Breast epithelium (tissue), 4 donors: ENCODE results near the gene INTS6L. TPM values are rescaled to one million over a fixed set of nuclear protein-coding genes. Genes with fewer than 3 reads are reported as not detected.

ENCODE experiments used
- DNase-seq, 2 donors: peaks; one replicate each; pipeline ENCODE4 v3.0.0-alpha.2; 2019; ENCODE audit warnings: low spot score in 2 of 2
- H3K27ac ChIP-seq, 2 donors: fragments of 200-600 bp; sonication (generic) in 1 of 2; one replicate each; pipeline ENCODE4 v1.5.1; 2016 to 2019; ENCODE audit warnings: mild to moderate bottlenecking in 1 of 2
- H3K27me3 ChIP-seq, 2 donors: fragments of 200-600 bp; sonication (generic) in 1 of 2; one replicate each; pipeline versions ENCODE4 v1.5.1 to v1.6.0; 2017 to 2019; ENCODE audit warnings: control low read depth in 1 of 2, mild to moderate bottlenecking in 1 of 2
- H3K36me3 ChIP-seq: fragments of 200-600 bp; one replicate; pipeline ENCODE4 v1.5.1; 2019
- H3K4me1 ChIP-seq, 2 donors: fragments of 200-600 bp; sonication (generic); one replicate each; pipeline ENCODE4 v1.5.1; 2016 to 2019; ENCODE audit warnings: control low read depth in 1 of 2
- H3K4me3 ChIP-seq, 3 donors: fragments of 200-600 bp; sonication (generic); 1 replicate in 2 of 3; 2 replicates in 1 of 3; pipeline ENCODE4 v1.5.1; 2016 to 2019; ENCODE audit warnings: mild to moderate bottlenecking in 3 of 3, moderate library complexity in 2 of 3
- H3K9me3 ChIP-seq, 2 donors: fragments of 200-600 bp; sonication (generic) in 1 of 2; one replicate each; pipeline ENCODE4 v1.5.1; 2016 to 2019; ENCODE audit warnings: control low read depth in 1 of 2
- POLR2A ChIP-seq: fragments of 450-650 bp; IDR thresholded peaks from one replicate; pipeline ENCODE4 v1.6.1; 2016; ENCODE audit warnings: antibody characterized with exemption, mild to moderate bottlenecking, moderate library complexity
- POLR2AphosphoS5 ChIP-seq, 3 donors: sonication (generic); formaldehyde crosslinking; IDR thresholded peaks; one replicate each; pipeline ENCODE4 v1.6.1; 2017; ENCODE audit warnings: antibody characterized with exemption in 3 of 3
- intact Hi-C: fragments of 100-400 bp; cut with DNase I; formaldehyde crosslinking; loops from one replicate; pipeline ENCODE4 v1.15.1; 2023; ENCODE audit warnings: low total_unique reads
- total RNA-seq, 3 donors: library from RNA; depleted of rRNA; stranded (reverse); fragments of >200 nt; gene quantifications; one replicate each; pipeline ENCODE4 v1.1.0, GENCODE V29; 2016
- TF ChIP-seq, protein P1 (sequence below), 3 donors: fragments of 450-650 bp; IDR thresholded peaks; one replicate each; pipeline ENCODE4 v1.5.1; 2016 to 2017; ENCODE audit warnings: antibody characterized with exemption in 3 of 3, mild to moderate bottlenecking in 3 of 3, moderate library complexity in 3 of 3

INTS6L gene
- total RNA-seq, 3 donors from 2014 or later: 7.7 to 23.4 (median 12.5) TPM

DNA sequence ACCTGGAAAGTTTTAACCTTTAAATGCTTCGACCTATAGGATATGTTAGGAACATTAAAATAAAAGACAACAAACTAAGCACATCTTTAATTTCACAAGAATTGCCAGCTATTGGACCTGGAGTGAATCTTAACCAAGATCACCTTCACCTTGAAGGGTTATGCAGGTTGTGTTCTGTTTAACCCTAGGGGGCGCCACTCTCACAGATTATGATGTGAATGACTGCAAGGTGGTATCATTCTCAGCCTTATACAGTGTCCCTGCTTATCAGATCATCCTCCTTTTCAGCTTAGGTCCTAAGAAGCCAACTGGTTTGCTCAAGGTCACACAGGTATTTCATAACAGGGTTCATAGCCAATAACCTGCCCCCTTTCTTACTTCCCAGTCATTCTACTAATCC, 23.5 kb downstream of the INTS6L start:
- Histone ChIP-seq H3K4me1 (no peaks in the 10 kb centered on the region), H3K36me3 (no peaks in the 10 kb centered on the region), H3K27ac (no peak overlapping the region), H3K9me3 (no peaks in the 10 kb centered on the region), H3K4me3 (no peak overlapping the region), H3K27me3 (peaks cover 0 to 7% of the 10 kb centered on the region in 2 donors)
- intact Hi-C loops: no loop called here
- no peak for DNase-seq
- TF ChIP-seq POLR2A (no peak), POLR2AphosphoS5 (IDR thresholded peaks at IDR 0.05) (no peak)
- TF ChIP-seq, protein P1, sequence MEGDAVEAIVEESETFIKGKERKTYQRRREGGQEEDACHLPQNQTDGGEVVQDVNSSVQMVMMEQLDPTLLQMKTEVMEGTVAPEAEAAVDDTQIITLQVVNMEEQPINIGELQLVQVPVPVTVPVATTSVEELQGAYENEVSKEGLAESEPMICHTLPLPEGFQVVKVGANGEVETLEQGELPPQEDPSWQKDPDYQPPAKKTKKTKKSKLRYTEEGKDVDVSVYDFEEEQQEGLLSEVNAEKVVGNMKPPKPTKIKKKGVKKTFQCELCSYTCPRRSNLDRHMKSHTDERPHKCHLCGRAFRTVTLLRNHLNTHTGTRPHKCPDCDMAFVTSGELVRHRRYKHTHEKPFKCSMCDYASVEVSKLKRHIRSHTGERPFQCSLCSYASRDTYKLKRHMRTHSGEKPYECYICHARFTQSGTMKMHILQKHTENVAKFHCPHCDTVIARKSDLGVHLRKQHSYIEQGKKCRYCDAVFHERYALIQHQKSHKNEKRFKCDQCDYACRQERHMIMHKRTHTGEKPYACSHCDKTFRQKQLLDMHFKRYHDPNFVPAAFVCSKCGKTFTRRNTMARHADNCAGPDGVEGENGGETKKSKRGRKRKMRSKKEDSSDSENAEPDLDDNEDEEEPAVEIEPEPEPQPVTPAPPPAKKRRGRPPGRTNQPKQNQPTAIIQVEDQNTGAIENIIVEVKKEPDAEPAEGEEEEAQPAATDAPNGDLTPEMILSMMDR (IDR thresholded peaks at IDR 0.05): no peak

DNA sequence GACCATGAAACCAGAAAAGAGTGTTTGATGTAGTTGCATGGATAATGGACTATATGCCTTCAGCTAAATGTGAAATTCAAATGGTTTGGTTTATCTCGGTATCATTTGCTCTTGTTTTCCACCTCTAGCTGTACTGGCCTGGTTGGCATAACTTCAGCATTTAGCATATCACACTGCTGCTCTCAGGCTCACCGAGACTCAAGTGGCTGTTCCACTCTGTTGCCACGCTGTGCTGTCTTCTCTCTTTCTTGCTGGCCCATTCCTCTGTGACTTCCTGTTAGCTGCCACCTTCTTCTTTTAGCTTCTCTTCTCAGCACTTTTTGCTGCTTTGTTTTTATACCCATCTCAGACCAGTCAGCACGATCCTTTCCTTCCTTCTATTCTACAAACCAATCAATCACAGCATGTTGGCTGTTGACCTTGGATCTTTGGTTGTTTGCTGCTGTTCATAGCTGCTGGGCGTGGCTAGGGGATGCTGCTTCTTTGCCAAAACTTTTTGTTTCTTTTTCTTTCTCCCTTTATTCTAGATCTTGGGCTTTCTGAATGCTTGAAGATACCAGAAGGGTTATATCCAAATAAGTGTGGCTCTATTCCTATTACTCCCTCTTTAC, 24.0 kb downstream of the INTS6L start:
- H3K27me3 ChIP-seq: peaks cover 0 to 7% of the 10 kb centered on the region in 2 donors
- H3K9me3 ChIP-seq: no peaks in the 10 kb centered on the region
- no peaks in the 10 kb centered on the region for H3K4me1 ChIP-seq
- TF ChIP-seq POLR2AphosphoS5 (IDR thresholded peaks at IDR 0.05) (no peak), POLR2A (no peak)
- TF ChIP-seq, protein P1 (IDR thresholded peaks at IDR 0.05): no peak
- H3K36me3 ChIP-seq: no peaks in the 10 kb centered on the region
- no peak overlapping the region for H3K27ac ChIP-seq
- intact Hi-C loops: no loop called here
- no peak overlapping the region for H3K4me3 ChIP-seq
- no peak for DNase-seq

DNA sequence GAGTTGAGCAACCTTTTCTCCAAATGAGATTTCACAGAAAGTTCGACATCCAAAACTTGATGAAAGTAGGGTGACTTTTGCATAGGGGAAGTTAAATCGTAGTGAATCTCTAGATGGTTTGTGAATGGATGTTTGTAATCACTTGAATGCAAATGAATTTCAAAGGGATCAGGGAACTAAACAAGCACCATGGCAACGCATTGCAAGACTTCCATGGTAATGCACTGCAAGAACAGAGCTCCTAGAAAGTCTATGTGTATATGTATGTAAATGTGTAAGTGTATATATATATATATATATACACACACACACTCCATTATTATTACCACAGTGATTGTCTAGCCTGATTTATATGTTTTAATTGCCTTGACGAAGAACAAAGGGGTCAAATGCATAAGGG, 27.3 kb downstream of the INTS6L start:
- intact Hi-C loops: no loop called here
- H3K4me3 ChIP-seq: no peak overlapping the region

DNA sequence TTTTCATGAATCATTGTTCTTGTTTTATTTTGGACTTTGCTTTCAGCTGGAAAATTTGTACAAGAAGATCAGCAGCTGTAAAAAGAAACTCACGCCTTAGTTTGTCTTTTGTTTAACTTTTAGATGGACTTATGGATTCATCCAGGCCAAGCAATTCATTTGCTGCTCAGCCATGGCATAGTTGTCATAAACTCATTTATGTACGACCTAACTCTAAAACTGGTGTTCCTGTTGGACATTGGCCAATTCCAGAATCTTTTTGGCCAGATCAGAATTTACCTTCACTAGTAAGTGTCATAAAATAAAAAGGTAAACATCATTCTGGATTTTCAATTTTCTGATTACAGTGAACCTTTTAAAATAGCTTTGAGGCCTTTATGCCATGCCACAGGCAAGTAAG, 29.1 kb downstream of the INTS6L start:
- H3K36me3 ChIP-seq: no peaks in the 10 kb centered on the region
- DNase-seq: no peak
- no peak overlapping the region for H3K27ac ChIP-seq
- intact Hi-C loops: no loop called here
- H3K9me3 ChIP-seq: no peaks in the 10 kb centered on the region
- no peak overlapping the region for H3K4me3 ChIP-seq
- H3K4me1 ChIP-seq: no peaks in the 10 kb centered on the region
- no peaks in the 10 kb centered on the region for H3K27me3 ChIP-seq
- no peak for TF ChIP-seq POLR2A
- TF ChIP-seq, protein P1 (IDR thresholded peaks at IDR 0.05): no peak

More for the DNA sequence above, 27.3 kb downstream of the INTS6L start:
- H3K4me1 ChIP-seq: no peaks in the 10 kb centered on the region
- H3K27ac ChIP-seq: no peak overlapping the region
- no peaks in the 10 kb centered on the region for H3K36me3 ChIP-seq
- peaks cover 0 to 7% of the 10 kb centered on the region in 2 donors for H3K27me3 ChIP-seq
- DNase-seq: no peak
- TF ChIP-seq, protein P1 (IDR thresholded peaks at IDR 0.05): no peak
- TF ChIP-seq POLR2A (no peak), POLR2AphosphoS5 (IDR thresholded peaks at IDR 0.05) (no peak)
- H3K9me3 ChIP-seq: no peaks in the 10 kb centered on the region

DNA sequence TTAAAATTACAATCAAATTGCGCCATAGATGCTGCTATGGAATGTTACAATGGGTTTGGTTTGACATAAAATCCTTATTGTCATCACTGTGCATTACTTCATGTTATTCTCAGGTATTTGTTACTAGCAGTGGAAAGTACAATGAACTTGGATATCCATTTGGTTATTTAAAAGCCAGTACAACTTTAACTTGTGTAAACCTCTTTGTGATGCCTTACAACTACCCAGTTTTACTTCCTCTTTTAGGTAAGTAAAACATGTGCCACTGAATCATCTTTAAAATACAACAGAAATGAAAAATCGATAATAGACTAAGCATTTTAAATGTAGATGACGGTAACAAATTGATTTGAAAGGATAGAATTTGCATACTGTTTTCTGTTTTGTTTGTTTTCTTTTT, 35.6 kb downstream of the INTS6L start:
- no peak overlapping the region for H3K4me3 ChIP-seq
- H3K27ac ChIP-seq: no peak overlapping the region
- no peaks in the 10 kb centered on the region for H3K9me3 ChIP-seq
- TF ChIP-seq POLR2AphosphoS5 (IDR thresholded peaks at IDR 0.05) (no peak), POLR2A (no peak)
- TF ChIP-seq, protein P1 (IDR thresholded peaks at IDR 0.05): no peak
- H3K36me3 ChIP-seq: no peaks in the 10 kb centered on the region
- intact Hi-C loops: no loop called here
- no peak for DNase-seq
- no peaks in the 10 kb centered on the region for H3K27me3 ChIP-seq
- H3K4me1 ChIP-seq: no peaks in the 10 kb centered on the region
